Measurements from ENCODE around the gene ACP3.
"Not testable (repeated sequence)": the region's sequence is repeated elsewhere in the genome, so short reads cannot be mapped to it uniquely, and the experiment has no call there.

ACP3 gene, protein sequence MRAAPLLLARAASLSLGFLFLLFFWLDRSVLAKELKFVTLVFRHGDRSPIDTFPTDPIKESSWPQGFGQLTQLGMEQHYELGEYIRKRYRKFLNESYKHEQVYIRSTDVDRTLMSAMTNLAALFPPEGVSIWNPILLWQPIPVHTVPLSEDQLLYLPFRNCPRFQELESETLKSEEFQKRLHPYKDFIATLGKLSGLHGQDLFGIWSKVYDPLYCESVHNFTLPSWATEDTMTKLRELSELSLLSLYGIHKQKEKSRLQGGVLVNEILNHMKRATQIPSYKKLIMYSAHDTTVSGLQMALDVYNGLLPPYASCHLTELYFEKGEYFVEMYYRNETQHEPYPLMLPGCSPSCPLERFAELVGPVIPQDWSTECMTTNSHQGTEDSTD

DNA sequence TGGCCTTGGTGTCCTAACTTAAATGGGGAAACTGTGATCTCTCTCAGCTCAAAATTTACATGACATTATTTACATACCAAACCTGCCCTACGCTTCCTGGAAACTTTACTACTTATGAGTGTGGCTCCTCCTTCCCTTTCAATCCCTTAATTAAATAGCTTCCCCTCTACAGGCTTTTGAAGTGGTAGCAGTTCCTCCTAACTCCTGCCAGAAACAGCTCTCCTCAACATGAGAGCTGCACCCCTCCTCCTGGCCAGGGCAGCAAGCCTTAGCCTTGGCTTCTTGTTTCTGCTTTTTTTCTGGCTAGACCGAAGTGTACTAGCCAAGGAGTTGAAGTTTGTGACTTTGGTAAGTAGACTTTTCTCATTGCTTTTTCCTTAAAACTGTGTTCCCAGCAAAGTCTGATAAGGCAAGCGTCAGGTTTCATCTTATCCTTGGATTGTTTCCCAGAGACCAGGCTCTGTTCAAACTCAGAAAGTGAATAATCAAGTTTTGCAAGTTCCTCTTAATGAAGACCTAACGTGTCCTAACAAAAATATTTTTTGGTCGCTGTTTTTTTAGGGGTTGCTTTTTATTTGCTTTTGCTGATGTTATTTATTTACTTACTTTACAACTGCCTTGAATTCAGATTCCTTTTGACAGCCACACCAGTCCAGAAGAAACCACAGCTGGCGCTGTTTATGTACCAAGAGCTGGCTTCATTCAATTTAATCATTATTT, at the start of gene ACP3:
Gene ACP3, plus strand, starts transcription at position 179 of the 720 bp plus-strand sequence. Its CDS starts 50 bp downstream, at position 229.
- peak; percentile 79 for DNase-seq

DNA sequence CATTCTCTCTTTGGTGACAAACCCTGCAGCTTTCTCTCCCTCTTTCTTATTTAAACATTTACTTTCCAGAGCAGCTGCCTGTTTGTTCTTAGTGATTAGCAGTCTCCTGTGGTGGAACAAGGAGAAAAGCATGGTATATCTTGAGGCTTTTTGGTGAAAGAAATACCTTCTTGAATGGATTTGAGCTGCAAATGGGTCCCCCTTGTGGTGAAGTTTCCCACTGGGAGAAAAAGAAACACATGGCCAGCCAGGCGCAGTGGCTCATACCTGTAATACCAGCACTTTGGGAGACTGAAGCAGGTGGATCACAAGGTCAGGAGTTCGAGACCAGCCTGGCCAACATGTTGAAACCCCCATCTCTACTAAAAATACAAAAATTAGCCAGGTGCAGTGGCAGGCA, 48.3 kb upstream of the ACP3 start:
- no peak for DNase-seq

DNA sequence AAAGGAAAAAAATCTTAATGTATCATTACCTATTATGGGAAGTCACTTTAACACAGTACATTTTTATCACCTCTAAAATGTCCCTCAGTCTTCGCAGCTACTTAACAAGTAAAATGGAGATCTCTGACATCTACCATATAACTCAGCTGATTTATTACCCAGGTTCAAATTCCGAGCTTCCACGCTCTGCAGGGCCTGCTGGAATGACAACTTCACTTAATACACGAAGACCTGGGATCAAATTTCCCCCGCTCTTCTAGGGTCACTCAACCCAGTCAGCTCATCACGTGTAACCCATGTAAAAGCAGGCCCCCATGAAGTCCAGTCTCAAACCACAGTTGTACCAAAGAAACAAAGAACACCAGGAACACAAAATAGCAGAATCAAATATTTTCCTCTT, 44.2 kb upstream of the ACP3 start:
- DNase-seq, result no peak

DNA sequence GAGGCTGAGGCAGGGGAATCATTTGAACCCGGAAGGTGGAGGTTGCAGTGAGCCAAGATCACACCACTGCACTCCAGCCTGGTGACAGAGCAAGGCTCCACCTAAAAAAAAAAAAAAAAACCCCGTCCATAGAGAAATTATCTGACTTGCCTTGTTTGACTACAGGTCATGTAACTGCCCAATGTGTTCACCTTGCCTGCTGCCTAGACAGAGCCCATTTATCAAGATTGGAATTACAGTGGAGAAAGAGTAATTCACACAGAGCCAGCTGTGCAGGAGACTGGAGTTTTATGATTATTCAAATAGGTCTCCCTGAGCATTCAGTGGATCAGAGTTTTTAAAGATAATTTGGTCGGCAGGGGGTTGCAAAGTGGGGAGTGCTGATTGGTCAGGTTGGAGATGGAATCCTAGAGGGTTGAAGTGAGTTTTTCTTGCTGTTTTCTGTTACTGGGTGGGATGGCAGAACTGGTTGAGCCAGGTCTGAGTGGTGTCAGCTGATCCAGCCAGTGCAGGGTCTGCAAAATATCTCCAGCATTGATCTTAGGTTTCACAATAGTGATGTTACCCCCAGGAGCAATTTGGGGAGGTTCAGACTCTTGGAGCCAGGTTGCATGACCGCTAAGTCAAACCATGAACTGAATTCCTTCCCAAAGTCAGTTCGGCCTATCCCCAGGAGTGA, 40.8 kb upstream of the ACP3 start:
- DNase-seq, result no peak

DNA sequence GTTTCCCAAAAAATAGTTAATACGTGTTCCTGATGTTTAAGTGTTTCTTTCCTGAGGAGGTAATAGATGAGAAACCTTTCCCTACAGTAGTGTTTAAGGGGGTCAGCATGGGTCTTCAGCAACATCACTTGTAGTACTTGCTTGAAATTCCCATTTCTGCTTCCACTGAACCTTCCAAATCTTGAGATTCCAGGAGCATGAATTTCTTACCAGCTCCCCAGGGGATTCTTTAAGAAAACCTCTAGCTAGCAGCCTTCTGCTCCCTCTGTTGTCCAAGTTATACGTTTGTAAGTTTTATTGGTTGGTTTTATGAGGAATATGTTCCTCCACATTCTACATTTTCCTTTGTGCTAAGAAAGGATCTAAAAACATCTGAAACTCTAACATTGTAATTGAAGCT, 38.2 kb upstream of the ACP3 start:
- no peak for DNase-seq

DNA sequence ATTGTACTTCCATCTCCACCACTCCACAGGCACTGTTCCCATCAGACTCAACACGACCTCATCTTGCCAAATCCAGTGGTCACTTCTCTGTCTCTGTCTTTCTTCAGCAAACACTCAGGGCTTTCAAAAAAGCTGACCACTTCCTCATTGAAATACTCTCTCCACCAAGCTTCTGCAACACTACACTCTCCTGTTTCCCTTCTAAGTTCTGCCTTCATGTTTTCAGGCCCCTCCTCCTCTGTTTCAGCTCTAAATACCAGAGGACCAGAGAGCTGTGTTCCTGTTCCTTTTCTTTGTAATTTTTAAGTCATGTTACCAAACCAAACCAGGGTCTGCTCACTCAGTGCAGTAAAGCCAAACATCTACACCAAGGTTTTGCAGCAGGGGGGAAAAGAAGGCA, 33.8 kb upstream of the ACP3 start:
- no peak for DNase-seq

DNA sequence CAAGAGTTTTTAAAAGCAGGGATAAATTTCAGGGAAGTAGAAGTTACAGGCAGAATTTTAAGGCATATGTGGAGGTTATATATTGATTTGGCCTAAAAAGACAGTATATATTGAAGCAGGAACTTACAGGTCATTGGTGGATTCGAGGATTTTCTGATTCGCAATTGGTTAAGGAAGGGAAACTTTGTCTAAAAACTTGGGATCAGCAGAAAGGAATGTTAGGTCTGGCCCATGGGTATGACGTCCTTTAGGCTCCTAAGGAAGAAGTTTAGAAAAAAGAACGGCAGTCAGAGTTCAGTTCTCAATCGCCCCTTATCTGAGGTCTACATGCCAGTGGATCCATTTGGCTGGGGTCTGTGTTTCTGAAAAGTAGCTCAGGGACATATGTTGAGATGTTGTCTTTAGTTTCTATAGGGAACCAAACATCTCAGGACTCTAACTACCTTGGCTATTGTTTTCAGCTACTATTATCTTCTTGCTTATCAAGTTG, 33.2 kb upstream of the ACP3 start:
- DNase-seq, result no peak

DNA sequence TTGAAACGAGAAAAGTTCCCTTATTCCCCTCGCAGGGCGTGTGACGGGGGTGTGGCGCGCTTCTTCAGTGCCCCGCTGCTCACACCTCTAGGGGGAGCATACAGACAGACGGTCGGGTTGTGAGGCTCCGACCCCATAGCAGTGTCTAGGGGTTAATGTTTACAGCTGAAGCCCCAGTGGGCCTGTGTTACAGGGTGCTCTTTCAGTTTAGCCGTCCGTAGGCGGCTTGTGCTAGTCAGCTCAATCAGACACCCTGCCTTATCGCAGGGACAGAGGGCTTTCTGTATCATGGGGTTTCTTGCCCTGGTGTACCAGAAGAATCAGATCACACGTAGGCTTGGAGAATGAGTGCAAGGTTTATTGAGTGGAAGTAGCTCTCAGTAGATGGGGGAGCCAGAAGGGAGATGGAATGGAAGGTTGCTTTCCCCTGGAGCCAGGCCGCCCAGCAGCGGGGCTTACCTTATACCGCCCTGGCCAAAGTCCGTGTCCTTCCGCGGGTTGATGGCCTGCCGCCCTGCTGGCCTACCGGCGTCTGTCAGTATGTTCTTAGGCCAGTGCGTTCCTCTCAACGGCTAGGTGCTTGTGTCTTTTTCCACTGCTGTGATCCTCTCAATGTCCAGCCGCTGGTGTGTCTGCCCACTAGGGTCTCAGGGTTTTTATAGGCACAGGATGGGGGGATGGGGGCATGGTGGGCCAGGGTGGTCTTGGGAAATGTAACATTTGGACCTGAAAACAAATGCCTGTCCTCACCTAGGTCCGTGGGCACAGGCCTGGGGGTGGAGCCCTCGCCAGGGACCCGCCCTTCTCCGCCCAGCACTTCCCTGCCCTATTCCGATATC, 32.2 kb upstream of the ACP3 start:
- DNase-seq, result no peak

DNA sequence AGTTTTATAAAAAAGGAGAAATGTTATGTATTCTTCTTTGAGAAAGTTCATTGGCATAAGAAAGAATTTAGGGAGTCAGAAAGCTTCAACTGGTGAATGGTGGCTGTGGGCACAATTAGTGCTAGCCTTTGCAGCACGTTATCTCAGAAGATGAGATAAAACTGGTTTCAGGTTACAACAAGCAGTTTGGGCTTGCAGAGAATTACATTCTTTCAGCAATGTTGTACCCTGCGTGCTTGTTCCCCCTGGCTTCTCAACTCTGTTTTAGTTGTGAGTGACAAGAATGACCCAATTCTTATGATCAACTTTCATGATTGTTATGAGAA, 31.6 kb upstream of the ACP3 start:
- no peak for DNase-seq

DNA sequence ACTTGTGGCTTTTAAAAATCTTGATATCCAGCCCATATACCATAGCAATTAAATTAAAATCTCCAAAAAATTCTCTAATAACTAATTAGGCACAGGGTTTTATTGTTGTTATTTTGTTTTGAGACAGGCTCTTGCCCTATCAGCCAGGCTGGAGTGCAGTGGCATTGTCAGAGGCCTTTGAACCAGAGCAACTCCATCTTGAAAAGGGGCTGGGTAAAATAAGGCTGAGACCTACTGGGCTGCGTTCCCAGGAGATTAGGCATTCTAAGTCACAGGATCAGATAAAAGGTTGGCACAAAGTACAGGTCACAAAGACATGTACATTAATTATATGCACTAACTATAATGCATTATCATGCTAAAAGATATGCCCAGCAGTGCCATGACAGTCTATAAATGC, 31.2 kb upstream of the ACP3 start:
- DNase-seq, result no peak

DNA sequence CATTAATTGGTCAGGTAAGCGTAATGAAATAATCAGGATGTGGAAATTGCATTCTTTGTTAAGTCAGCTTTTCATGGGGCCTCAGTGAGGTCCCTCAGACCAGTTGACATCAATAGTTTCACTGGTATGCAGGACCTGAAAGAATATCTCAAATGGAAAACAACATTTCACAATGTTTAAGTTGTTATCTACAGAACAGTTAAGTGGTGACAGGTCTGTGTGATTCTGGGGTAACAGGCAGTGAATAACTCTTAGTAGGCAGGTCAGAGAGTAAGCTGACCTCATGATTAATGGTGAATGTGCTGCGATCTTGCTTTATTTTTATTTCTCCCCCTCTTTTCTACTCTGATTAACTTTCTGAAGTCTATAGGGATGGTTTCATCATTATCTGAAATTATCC, 28.9 kb upstream of the ACP3 start:
- DNase-seq, result no peak

DNA sequence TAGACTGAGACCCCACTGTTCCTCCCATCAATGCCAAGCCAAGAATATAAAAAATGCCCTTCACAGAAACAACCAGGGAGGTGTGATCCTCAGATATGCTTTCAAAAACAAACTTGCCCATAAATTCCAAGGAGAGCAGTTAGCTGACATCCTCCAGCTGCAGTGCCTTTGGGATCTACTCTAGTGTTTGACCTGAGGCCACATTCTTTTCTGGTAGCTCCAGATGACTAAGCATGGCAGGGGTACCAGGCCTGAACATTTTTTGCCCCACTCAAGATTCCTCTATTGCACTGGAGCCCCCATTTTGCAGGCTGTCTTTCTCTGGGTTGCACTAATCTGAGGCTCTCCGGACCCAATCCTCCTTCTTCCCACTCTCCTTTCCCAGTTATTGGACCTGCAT, 27.9 kb upstream of the ACP3 start:
- DNase-seq, result no peak

DNA sequence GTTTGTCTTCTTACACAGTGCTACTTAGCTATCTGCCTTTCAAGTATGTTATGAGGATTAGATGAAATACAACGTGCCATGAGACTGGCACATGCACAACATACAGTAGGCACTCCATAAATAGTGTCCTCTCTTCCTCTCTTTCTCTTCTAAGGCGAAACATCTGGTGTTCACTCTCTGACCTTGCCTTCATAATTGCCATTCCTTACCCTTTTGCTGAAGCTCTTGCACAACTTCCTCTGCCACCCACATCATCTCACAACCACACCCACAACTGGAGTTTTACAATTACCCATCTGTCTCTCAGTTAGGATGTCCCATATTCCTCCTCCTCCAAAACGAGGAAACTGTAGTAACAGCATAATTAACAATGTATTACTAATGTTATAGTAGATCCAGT, 26.4 kb upstream of the ACP3 start:
- DNase-seq, result no peak

DNA sequence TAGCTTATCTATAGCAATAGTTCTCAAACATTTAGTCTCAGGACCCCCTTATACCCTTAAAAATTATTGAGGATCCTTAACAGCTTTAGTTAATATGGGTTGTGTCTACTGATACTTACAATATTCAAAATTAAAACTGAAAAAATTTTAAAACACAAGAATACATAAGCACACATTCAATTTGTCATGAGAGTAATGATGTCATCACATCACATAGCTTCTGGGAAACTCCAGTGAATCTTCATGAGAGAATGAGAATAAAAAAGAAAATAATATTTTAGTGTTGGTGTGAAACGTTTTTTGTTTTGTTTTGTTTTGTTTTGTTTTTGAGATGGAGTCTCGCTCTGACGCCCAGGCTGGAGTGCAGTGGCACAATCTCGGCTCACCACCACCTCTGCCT, 25.2 kb upstream of the ACP3 start:
- DNase-seq, result no peak

DNA sequence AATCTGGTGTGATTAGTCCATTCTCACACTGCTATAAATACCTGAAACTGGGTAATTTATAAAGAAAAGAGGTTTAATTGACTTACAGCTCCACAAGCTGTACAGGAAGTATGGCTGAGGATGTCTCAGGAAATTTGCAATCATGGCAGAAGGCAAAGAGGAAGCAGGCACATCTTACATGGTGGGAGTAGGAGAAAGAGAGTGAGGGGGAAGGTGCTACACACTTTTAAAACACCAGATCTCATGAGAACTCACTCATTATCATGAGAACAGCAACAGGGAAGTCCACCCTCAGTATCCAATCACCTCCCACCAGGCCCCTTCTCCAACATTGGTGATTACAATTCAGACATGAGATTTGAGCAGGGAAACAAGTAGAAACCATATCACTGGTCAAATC, 24.0 kb upstream of the ACP3 start:
- DNase-seq, result no peak

DNA sequence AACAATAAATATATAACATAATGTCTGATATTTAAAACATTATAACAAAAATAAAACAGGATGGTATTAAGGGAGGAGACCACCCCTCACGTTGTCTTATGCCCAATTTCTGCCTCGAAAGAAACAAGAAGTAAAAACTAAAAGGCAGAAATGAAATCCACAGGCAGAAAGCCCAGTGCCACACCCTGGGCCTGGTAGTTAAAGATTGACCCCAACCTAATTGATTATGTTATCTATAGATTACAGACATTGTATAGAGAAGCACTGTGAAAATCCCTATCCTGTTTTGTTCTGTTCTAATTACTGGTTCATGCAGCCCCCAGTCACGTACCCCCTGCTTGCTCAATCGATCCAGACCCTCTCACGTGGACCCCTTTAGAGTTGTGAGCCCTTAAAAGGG, 22.3 kb upstream of the ACP3 start:
- no peak for DNase-seq

DNA sequence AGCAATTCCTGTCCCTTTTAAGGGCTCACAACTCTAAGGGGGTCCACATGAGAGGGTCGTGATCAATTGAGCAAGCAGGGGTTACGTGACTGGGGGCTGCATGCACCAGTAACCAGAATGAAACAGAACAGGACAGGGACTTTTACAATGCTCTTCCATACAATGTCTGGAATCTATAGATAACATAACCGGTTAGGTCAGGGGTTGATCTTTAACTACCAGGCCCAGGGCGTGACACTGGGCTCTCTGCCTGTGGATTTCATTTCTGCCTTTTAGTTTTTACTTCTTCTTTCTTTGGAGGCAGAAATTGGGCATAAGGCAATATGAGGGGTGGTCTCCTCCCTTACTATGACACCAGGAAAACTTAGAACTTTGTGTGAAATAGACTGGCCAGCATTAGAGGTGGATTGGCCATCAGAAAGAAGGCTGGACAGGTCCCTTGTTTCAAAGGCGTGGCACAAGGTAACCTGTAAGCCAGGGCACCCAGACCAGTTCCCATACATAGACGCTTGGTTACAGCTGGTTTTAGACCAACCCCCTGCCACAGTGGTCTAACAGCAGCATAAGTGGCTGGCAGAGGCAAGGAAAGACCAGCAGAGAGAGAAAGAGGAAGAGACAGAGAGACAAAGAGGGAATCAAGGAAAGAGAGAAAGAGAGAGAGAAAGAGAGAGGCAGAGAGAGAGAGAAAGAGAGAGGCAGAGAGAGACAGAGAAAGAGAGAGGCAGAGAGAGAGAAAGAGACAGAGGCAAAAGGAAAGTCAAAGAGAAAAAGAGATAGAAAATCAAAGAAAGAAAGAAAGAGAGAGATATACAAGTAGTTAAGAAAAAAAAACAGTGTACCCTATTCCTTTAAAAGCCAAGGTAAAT, 13.6 kb upstream of the ACP3 start:
- not testable (repeated sequence) for DNase-seq

DNA sequence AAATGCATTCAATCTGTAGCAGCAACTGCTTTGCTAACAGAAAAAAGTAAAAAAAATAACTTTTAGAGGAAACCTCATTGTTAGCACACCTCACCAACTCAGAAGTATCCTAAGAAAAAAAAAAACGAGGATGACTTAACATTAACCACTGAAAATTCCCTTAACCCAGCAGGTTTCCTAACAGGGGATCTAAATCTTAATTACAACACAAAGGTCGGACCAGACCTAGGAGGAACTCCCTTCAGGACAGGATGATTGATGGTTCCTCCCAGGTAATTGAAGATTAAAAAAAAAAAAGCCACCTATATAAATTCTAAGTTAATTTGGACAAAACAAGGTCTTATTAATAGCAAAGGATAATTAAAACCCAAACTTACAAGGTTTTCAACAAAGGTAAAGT, 12.9 kb upstream of the ACP3 start:
- not testable (repeated sequence) for DNase-seq

DNA sequence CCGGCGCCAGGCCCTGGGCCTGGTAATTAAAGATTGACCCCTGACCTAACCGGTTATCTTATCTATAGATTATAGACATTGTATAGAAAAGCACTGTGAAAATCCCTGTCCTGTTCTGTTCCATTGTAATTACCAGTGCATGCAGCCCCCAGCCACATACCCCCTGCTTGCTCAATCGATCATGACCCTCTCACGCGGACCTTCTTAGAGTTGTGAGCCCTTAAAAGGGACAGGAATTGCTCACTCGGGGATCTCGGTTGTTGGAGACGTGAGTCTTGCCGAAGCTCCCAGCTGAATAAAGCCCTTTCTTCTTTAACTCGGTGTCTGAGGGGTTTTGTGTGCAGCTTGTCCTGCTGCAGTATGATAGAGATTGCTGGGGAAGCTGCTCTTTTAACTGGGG, 7.2 kb upstream of the ACP3 start:
- not testable (repeated sequence) for DNase-seq

DNA sequence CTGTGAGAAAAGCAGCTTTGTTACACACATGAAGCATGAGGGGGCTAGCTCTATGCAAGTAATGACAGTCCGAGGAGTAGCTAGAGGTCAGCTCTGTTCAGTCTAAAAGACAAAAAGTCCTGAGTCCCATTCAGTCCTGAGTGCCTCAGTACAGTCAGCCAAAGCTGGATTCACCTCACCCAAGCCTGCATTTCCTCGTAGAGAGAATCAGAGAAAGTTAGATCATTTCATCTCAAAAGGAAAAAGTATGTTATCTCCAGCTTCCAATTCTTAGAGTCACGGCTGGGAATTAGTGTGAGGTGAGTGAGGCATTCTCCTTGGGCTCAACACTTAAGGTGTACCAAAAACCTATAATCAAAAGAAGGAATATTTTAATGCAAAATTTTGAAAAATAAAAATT, 5.9 kb upstream of the ACP3 start:
- DNase-seq, result no peak

DNA sequence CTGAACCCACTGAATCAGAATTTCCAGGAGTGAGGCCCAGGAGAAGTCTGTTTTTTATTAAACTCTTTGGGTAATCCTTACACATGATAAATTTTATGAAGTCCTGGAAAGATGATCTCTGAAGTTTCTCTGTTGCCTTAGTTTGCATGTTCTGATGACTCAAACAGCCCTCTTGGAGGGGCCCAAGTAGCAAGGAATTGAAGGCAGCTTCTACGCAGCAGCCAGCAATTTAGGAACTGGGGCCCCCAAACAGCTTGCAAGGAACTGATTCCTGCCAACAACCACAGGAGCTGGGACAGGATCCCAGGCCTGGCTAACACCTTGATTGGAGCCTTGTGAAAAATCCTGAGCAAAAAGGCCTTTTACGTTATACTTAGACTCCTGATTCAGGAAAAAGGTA, 5.4 kb upstream of the ACP3 start:
- DNase-seq, result no peak

DNA sequence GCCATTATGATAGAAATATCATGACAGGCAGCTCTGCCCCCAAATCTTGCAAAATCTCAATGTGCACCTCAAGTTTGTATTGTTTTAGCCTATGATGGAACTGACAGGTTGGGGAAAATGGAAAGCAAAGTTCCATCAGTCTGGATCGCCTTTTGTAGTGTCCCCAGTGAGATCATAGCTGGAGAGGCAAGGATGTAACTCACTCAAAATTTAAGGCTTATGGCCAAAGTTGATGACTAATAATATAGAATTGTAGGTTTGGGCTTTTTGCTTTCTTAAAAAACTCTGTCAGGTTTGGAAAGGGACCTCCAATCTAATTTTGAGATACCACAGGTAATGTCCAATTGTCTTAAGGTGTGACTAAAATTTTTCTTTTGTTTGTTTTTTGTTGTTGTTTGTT, 1.4 kb upstream of the ACP3 start:
- DNase-seq, result no peak

Measured in DMS153 (cell line).